HCT116 (cell line): Measurements from ENCODE around the gene IL15RA.

Experiments used
- CBX3 ChIP-seq: IDR thresholded peaks from 2 replicates; pipeline ENCODE4 v1.6.1; 2012; ENCODE audit warnings: low read depth
- EZH2 ChIP-seq: fragments of 200-600 bp; sonication (generic); IDR thresholded peaks from 2 replicates; pipeline ENCODE4 v1.6.1; 2017; ENCODE audit warnings: antibody characterized with exemption, mixed run types
- EZH2phosphoT487 ChIP-seq: fragments of 200-600 bp; IDR thresholded peaks from 2 replicates; pipeline ENCODE4 v1.6.1; 2018; ENCODE audit warnings: antibody characterized with exemption, borderline replicate concordance
- POLR2A ChIP-seq: IDR thresholded peaks from 2 replicates; pipeline ENCODE4 v1.7.0; 2011; ENCODE audit warnings: borderline replicate concordance; ENCODE audit not compliant: insufficient read depth, insufficient read length; ENCODE audit errors: extremely low read depth
- POLR2AphosphoS5 ChIP-seq: IDR thresholded peaks from 2 replicates; pipeline ENCODE4 v1.6.1; 2011; ENCODE audit warnings: mild to moderate bottlenecking, low read depth, low read length, moderate library complexity
- RAD21 ChIP-seq: IDR thresholded peaks from 2 replicates; pipeline ENCODE4 v1.6.1; 2012; ENCODE audit warnings: low read depth, mild to moderate bottlenecking
- SIN3A ChIP-seq: IDR thresholded peaks from 2 replicates; pipeline ENCODE4 v1.6.1; 2012; ENCODE audit warnings: low read depth
- TCF7L2 ChIP-seq: IDR thresholded peaks from 2 replicates; pipeline ENCODE4 v1.7.0; 2011; ENCODE audit warnings: borderline replicate concordance, inconsistent platforms; ENCODE audit not compliant: insufficient read depth, insufficient read length; ENCODE audit errors: extremely low read depth
- TF ChIP-seq, protein P1 (sequence below), 3 experiments: fragments of 200-600 bp in 1 of 3; sonication (generic) in 1 of 3; IDR thresholded peaks in 2 of 3; conservative IDR thresholded peaks in 1 of 3; 2 replicates each; pipeline ENCODE4 v1.5.1; 2012 to 2017; ENCODE audit warnings: low read depth in 2 of 3, low read length in 2 of 3, antibody characterized with exemption in 1 of 3, borderline replicate concordance in 1 of 3, control low read depth in 1 of 3, mild to moderate bottlenecking in 1 of 3, mixed read lengths in 1 of 3, mixed run types in 1 of 3, moderate library complexity in 1 of 3; ENCODE audit not compliant: insufficient read depth in 1 of 3
- TF ChIP-seq, protein P2 (sequence below): IDR thresholded peaks from 2 replicates; pipeline ENCODE4 v1.6.1; 2012

GRCh38 chr10:5964736-5965135 lies 12.6 kb downstream of the IL15RA start:
- TF ChIP-seq POLR2A (no peak), POLR2AphosphoS5 (no peak), TCF7L2 (no peak), CBX3 (no peak), EZH2phosphoT487 (no peak), EZH2 (no peak), SIN3A (no peak), RAD21 (no peak)
- TF ChIP-seq, protein P1, sequence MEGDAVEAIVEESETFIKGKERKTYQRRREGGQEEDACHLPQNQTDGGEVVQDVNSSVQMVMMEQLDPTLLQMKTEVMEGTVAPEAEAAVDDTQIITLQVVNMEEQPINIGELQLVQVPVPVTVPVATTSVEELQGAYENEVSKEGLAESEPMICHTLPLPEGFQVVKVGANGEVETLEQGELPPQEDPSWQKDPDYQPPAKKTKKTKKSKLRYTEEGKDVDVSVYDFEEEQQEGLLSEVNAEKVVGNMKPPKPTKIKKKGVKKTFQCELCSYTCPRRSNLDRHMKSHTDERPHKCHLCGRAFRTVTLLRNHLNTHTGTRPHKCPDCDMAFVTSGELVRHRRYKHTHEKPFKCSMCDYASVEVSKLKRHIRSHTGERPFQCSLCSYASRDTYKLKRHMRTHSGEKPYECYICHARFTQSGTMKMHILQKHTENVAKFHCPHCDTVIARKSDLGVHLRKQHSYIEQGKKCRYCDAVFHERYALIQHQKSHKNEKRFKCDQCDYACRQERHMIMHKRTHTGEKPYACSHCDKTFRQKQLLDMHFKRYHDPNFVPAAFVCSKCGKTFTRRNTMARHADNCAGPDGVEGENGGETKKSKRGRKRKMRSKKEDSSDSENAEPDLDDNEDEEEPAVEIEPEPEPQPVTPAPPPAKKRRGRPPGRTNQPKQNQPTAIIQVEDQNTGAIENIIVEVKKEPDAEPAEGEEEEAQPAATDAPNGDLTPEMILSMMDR (IDR thresholded peaks at IDR 0.05 in 2 of 3, conservative IDR thresholded peaks at IDR 0.05 in 1 of 3; ENCODE audit: borderline replicate concordance in 1 of 3, insufficient read depth in 1 of 3, low read depth in 2 of 3, low read length in 2 of 3): no peak
- TF ChIP-seq, protein P2, sequence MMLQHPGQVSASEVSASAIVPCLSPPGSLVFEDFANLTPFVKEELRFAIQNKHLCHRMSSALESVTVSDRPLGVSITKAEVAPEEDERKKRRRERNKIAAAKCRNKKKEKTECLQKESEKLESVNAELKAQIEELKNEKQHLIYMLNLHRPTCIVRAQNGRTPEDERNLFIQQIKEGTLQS: no peak
